Stomach smooth muscle (tissue), 2 donors: ENCODE data around the gene FRMD4A.

ENCODE experiments used
- H3K27ac ChIP-seq: one replicate; pipeline ENCODE4 v1.7.0; 2013; ENCODE audit warnings: mild to moderate bottlenecking, low read length, inconsistent platforms
- H3K27me3 ChIP-seq, 2 donors: one replicate each; pipeline ENCODE4 v1.7.0; 2013; ENCODE audit warnings: low read length in 2 of 2; ENCODE audit not compliant: insufficient read depth in 2 of 2, control insufficient read depth in 1 of 2
- H3K36me3 ChIP-seq, 2 donors: one replicate each; pipeline ENCODE4 v1.7.0; 2013; ENCODE audit warnings: low read length in 2 of 2; ENCODE audit not compliant: control insufficient read depth in 2 of 2, insufficient read depth in 2 of 2
- H3K4me1 ChIP-seq: one replicate; pipeline ENCODE4 v1.7.0; 2013; ENCODE audit warnings: low read length; ENCODE audit not compliant: control insufficient read depth, insufficient read depth
- H3K4me3 ChIP-seq, 2 donors: one replicate each; pipeline ENCODE4 v1.7.0; 2013; ENCODE audit warnings: low read length in 2 of 2
- H3K9ac ChIP-seq, 2 donors: one replicate each; pipeline ENCODE4 v1.7.0; 2013; ENCODE audit warnings: low read length in 2 of 2, mild to moderate bottlenecking in 1 of 2
- H3K9me3 ChIP-seq, 2 donors: one replicate each; pipeline ENCODE4 v1.7.0; 2013; ENCODE audit warnings: low read length in 2 of 2; ENCODE audit not compliant: control insufficient read depth in 2 of 2
- donor health status: healthy.
- donor health status: Pancreatic carcinoma.

The FRMD4A gene

DNA sequence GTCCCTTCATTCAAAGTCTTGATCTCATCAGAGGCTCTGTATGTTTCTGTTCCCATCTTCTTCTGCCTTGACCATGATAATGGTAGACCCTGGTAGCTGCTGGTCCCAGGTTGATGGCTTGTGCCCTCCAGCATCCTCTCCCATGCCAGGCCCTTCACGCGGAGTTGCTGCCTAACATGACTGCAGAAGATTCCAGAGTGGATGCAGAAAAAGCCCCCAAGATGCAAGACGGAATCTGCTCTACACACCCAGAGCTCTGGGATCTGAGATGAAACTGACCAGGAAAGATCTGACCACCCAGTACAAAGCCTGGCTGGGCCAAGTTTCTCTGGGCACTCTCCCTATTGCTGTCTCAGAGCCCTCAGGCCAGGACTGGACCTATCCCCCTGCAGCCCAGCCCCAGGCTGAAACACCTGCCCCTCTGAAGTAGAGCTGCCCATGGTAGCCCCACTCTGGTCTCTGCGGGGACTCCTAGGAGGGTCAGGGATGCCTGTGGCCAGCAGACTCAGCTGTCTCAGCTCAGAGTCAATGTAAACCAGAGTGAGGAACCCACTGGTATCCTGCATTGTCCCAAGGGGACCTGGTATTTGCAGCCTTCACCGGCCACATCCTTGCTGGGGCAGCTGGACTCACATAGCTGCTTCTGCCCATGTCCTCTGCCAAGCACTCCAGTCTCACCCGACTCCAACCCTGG is 9.5 kb upstream of the FRMD4A start:
- no peaks in the 10 kb centered on the region for H3K4me1 ChIP-seq
- H3K9me3 ChIP-seq, result no peaks in the 10 kb centered on the region
- no peaks in the 10 kb centered on the region for H3K27me3 ChIP-seq
- H3K9ac ChIP-seq, result no peak overlapping the region
- H3K36me3 ChIP-seq, result no peaks in the 10 kb centered on the region
- no peak overlapping the region for H3K27ac ChIP-seq
- no peak overlapping the region for H3K4me3 ChIP-seq

DNA sequence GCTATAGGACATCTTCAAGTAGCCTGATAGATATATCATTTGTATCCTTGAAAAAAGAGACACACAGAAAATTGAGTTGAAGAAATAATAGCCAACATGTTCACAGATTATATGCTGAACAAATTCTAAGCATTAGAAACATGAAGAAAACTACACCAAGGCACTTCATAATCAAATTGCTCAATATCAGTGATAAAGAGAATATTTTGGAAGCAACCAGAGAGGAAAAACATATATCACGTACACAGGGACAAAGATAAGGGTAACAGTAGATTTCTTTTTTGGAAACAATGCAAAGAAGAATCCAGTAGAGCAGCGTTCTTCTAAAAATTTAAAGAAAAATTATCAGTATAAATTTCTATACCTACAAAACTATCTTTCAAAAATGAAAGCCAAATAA is 6.0 kb upstream of the FRMD4A start:
- Histone ChIP-seq H3K4me1 (peaks cover 11% of the 10 kb centered on the region), H3K27me3 (no peaks in the 10 kb centered on the region), H3K36me3 (no peaks in the 10 kb centered on the region), H3K4me3 (no peak overlapping the region), H3K27ac (no peak overlapping the region), H3K9me3 (no peaks in the 10 kb centered on the region), H3K9ac (no peak overlapping the region)

GRCh38 chr10:14334771-14335170 is 4.0 kb upstream of the FRMD4A start:
- no peak overlapping the region for H3K9ac ChIP-seq
- H3K27ac ChIP-seq, result no peak overlapping the region
- H3K27me3 ChIP-seq, result no peaks in the 10 kb centered on the region
- peaks cover 20% of the 10 kb centered on the region for H3K4me1 ChIP-seq
- no peak overlapping the region for H3K4me3 ChIP-seq
- no peaks in the 10 kb centered on the region for H3K36me3 ChIP-seq
- no peaks in the 10 kb centered on the region for H3K9me3 ChIP-seq

- Histone ChIP-seq H3K27ac (no peak overlapping the region), H3K9ac (no peak overlapping the region), H3K4me3 (no peak overlapping the region), H3K4me1 (peaks cover 28% of the 10 kb centered on the region), H3K9me3 (no peaks in the 10 kb centered on the region), H3K27me3 (no peaks in the 10 kb centered on the region), H3K36me3 (no peaks in the 10 kb centered on the region)
Observed at GRCh38 chr10:14333606-14334005, 2.9 kb upstream of the FRMD4A start.

DNA sequence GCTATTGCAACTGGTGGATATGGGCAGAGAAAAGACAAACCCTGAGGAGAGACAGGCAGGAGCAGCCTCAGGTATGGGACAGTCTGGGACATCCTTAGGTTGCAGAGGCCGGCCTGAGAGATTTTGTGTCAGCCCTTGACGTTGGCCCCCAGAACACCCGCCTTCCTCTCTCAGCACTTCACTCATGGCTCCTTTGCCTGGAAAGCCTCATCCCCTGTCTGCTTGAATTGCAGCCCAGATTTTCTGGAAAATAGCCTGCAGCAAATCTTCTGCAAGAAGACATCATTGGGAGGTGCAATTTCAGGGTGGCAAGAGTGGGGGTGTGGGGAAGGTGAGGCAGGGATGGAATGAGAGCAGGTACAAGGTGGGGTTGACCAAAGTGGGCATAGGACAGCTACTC is 2.2 kb upstream of the FRMD4A start:
- no peaks in the 10 kb centered on the region for H3K9me3 ChIP-seq
- H3K36me3 ChIP-seq, result no peaks in the 10 kb centered on the region
- no peak overlapping the region for H3K9ac ChIP-seq
- peaks cover 28% of the 10 kb centered on the region for H3K4me1 ChIP-seq
- no peak overlapping the region for H3K4me3 ChIP-seq
- H3K27me3 ChIP-seq, result no peaks in the 10 kb centered on the region
- H3K27ac ChIP-seq, result no peak overlapping the region

DNA sequence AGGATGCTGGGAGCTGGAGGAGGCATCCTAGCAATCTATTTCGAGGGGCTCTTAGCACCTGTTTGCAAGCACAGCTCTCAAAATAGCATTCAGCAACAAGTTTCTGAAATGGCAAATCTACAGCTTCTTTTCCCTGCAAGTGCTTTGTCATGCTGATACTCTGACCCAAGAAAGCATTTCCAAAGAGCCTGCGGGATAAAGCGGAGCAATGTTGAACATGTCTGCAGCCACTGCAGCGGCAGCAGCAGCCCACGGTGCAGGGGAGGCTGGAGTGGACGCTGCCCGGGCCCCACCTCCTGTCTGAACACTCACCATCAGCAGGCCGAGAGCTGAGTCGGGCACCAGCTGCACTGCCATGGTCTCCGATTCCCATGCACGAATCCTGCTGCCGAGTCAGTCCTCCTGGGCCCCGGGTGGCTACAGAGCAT is 964 bp downstream of the FRMD4A start:
- Histone ChIP-seq H3K27me3 (peaks cover 0 to 3% of the 10 kb centered on the region in 2 donors), H3K4me1 (peaks cover 32% of the 10 kb centered on the region), H3K27ac (peak overlapping the region; percentile 66), H3K9ac (peak overlapping the region in 1 of 2 donors; percentile 13), H3K9me3 (no peaks in the 10 kb centered on the region), H3K4me3 (peak overlapping the region; percentile 47 to 64), H3K36me3 (no peaks in the 10 kb centered on the region)

DNA sequence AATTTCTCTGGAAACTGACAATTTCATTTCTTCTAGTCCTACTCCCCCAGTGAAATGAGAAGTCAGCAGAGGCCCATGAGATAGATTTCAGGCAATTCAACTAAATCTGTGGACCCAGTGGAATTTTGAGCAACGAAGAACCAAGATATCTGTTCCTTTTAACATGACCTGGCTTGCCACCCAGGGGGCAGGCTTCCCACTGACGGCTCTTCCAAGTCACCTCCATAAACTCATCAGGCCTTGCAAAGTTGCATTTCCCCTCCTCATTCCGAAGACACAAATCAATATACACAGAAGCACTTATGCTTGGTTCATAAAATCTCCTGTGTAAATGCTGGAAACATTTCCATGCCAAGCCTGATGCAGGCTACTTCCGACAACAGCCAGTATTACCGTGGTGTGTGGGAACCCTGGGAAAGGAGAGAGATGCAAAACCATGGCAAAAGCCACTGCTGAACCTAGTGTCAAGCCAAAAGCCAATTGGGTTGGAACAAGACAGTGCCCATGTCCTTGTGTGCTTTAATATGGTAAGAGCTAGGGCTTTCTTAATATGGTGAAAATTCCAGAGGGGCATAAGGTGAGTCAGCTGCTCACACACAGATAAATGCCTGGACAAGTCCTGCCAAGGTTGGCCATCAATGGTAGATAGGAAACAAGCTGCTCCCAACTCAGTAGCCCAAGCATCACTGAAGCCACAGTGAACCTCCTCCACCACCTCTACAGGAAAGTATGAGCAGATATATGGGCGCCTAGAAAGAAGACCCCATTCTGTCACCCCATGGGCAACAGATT is 1.6 kb downstream of the FRMD4A start:
- H3K4me3 ChIP-seq, result peak overlapping the region; percentile 47 to 64
- no peaks in the 10 kb centered on the region for H3K36me3 ChIP-seq
- H3K27ac ChIP-seq, result peak overlapping the region; percentile 37
- H3K4me1 ChIP-seq, result peaks cover 32% of the 10 kb centered on the region
- no peaks in the 10 kb centered on the region for H3K9me3 ChIP-seq
- no peak overlapping the region for H3K9ac ChIP-seq
- H3K27me3 ChIP-seq, result peaks cover 0 to 3% of the 10 kb centered on the region in 2 donors

DNA sequence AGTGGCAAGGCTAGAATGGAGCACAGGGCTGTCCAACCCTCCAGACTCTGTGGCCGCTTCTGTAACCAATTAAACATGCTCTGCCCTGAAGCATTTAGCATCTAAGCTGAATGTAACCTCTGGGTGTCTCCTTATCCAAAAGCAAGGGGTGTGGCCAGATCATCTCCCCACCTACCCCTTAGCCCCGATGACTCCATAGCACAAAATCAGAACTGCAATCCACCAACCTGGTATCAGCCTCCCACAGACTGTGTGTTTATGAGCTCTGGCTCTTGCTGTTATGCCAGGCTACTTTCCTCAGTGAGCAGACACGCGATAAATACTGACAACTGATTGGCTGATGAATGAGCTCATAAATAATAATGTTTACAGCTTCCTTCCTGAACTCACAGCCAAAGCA is 3.2 kb downstream of the FRMD4A start:
- H3K27ac ChIP-seq, result no peak overlapping the region
- no peak overlapping the region for H3K9ac ChIP-seq
- H3K27me3 ChIP-seq, result peaks cover 0 to 3% of the 10 kb centered on the region in 2 donors
- H3K4me1 ChIP-seq, result peaks cover 25% of the 10 kb centered on the region
- no peak overlapping the region for H3K4me3 ChIP-seq
- H3K9me3 ChIP-seq, result no peaks in the 10 kb centered on the region
- H3K36me3 ChIP-seq, result no peaks in the 10 kb centered on the region

DNA sequence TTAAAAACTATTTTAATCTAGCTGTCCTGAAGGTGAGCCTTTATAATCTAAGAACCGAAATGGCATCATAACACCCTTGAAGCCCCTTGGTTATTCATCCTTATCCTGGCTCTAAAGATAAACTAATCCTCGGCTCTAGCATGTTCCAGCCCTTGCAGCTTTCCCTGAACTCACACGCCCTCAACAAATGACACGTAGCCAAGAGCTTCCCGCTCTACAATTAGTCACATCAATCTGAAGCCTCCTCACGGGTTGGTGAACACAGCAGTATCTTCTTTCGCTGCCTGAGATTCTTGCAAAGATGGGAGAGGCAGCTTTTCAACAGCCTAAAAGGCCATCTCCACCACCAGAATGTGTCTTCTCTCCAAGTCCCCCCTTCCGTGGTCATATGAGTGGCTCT is 4.1 kb downstream of the FRMD4A start:
- H3K27me3 ChIP-seq, result peaks cover 0 to 3% of the 10 kb centered on the region in 2 donors
- no peaks in the 10 kb centered on the region for H3K9me3 ChIP-seq
- no peak overlapping the region for H3K4me3 ChIP-seq
- peaks cover 23% of the 10 kb centered on the region for H3K4me1 ChIP-seq
- H3K9ac ChIP-seq, result no peak overlapping the region
- no peaks in the 10 kb centered on the region for H3K36me3 ChIP-seq
- H3K27ac ChIP-seq, result no peak overlapping the region

GRCh38 chr10:14325325-14325955 is 5.3 kb downstream of the FRMD4A start:
- Histone ChIP-seq H3K27me3 (peaks cover 0 to 3% of the 10 kb centered on the region in 2 donors), H3K9me3 (no peaks in the 10 kb centered on the region), H3K27ac (no peak overlapping the region), H3K4me1 (peaks cover 19% of the 10 kb centered on the region), H3K9ac (no peak overlapping the region), H3K36me3 (no peaks in the 10 kb centered on the region), H3K4me3 (no peak overlapping the region)
